Measurements from ENCODE around the gene FAM20A.

Gene FAM20A

GRCh38 chr17:68602289-68602688 lies 1.1 kb upstream of the FAM20A start:
- Histone ChIP-seq H3K4me2 (ENCODE audit: low read length) (no peak overlapping the region), H3F3A (ENCODE audit: insufficient read depth, low read length) (no peaks in the 10 kb centered on the region), H3K4me3 (ENCODE audit: low read depth, low read length, poor library complexity, severe bottlenecking) (no peak overlapping the region), H3K4me1 (ENCODE audit: insufficient read depth, low read length, severe bottlenecking) (no peaks in the 10 kb centered on the region), H2AFZ (ENCODE audit: low read length) (no peak overlapping the region), H3K27ac (ENCODE audit: low read depth, low read length, poor library complexity, severe bottlenecking) (no peak overlapping the region), H3K9me3 (ENCODE audit: low read length) (no peaks in the 10 kb centered on the region), H3K9me2 (ENCODE audit: low read depth, low read length) (no peaks in the 10 kb centered on the region), H4K20me1 (ENCODE audit: insufficient read depth, low read length) (no peaks in the 10 kb centered on the region), H3K27me3 (ENCODE audit: insufficient read depth, low read length) (no peaks in the 10 kb centered on the region), H3K9ac (ENCODE audit: low read length) (no peak overlapping the region), H3K36me3 (ENCODE audit: insufficient read depth, low read length) (no peaks in the 10 kb centered on the region), H3K79me2 (ENCODE audit: insufficient read depth, low read length) (no peaks in the 10 kb centered on the region)
- TF ChIP-seq CTCF (IDR thresholded peaks at IDR 0.05; ENCODE audit: low read length): no peak

GRCh38 chr17:68601565-68602288 lies 560 bp upstream of the FAM20A start:
- TF ChIP-seq CTCF (IDR thresholded peaks at IDR 0.05; ENCODE audit: low read length) (no peak), EZH2 (IDR thresholded peaks at IDR 0.05; ENCODE audit: borderline replicate concordance, low read length) (no peak)
- Histone ChIP-seq H3K4me3 (ENCODE audit: low read depth, low read length, poor library complexity, severe bottlenecking) (no peak overlapping the region), H2AFZ (ENCODE audit: low read length) (no peak overlapping the region), H3K27ac (ENCODE audit: low read depth, low read length, poor library complexity, severe bottlenecking) (no peak overlapping the region), H4K20me1 (ENCODE audit: insufficient read depth, low read length) (no peaks in the 10 kb centered on the region), H3K36me3 (ENCODE audit: insufficient read depth, low read length) (no peaks in the 10 kb centered on the region), H3F3A (ENCODE audit: insufficient read depth, low read length) (no peaks in the 10 kb centered on the region), H3K79me2 (ENCODE audit: insufficient read depth, low read length) (no peaks in the 10 kb centered on the region), H3K9me2 (ENCODE audit: low read depth, low read length) (no peaks in the 10 kb centered on the region), H3K27me3 (ENCODE audit: insufficient read depth, low read length) (no peaks in the 10 kb centered on the region), H3K9ac (ENCODE audit: low read length) (no peak overlapping the region), H3K4me2 (ENCODE audit: low read length) (no peak overlapping the region), H3K9me3 (ENCODE audit: low read length) (no peaks in the 10 kb centered on the region), H3K4me1 (ENCODE audit: insufficient read depth, low read length, severe bottlenecking) (no peaks in the 10 kb centered on the region)

- H3K27ac ChIP-seq (ENCODE audit: low read depth, low read length, poor library complexity, severe bottlenecking): no peak overlapping the region
- H3K36me3 ChIP-seq (ENCODE audit: insufficient read depth, low read length): no peaks in the 10 kb centered on the region
- no peaks in the 10 kb centered on the region for H3K9me2 ChIP-seq (ENCODE audit: low read depth, low read length)
- no peaks in the 10 kb centered on the region for H3F3A ChIP-seq (ENCODE audit: insufficient read depth, low read length)
- TF ChIP-seq EZH2 (IDR thresholded peaks at IDR 0.05; ENCODE audit: borderline replicate concordance, low read length): no peak
- H3K4me3 ChIP-seq (ENCODE audit: low read depth, low read length, poor library complexity, severe bottlenecking): no peak overlapping the region
- H4K20me1 ChIP-seq (ENCODE audit: insufficient read depth, low read length): no peaks in the 10 kb centered on the region
- no peaks in the 10 kb centered on the region for H3K79me2 ChIP-seq (ENCODE audit: insufficient read depth, low read length)
- H3K9me3 ChIP-seq (ENCODE audit: low read length): no peaks in the 10 kb centered on the region
- no peaks in the 10 kb centered on the region for H3K27me3 ChIP-seq (ENCODE audit: insufficient read depth, low read length)
- H2AFZ ChIP-seq (ENCODE audit: low read length): no peak overlapping the region
- no peak overlapping the region for H3K4me2 ChIP-seq (ENCODE audit: low read length)
- no peak overlapping the region for H3K9ac ChIP-seq (ENCODE audit: low read length)
- H3K4me1 ChIP-seq (ENCODE audit: insufficient read depth, low read length, severe bottlenecking): no peaks in the 10 kb centered on the region
These were observed 868 bp downstream of the FAM20A start for GRCh38 chr17:68600067-68600930.

All from OCI-LY1 (cell line).